NCI-H226 (cell line): Measurements from ENCODE around the gene MOB1B.
"Not testable (repeated sequence)": the region's sequence is repeated elsewhere in the genome, so short reads cannot be mapped to it uniquely, and the experiment has no call there.

Experiments used
- DNase-seq: peaks from one replicate; pipeline ENCODE4 v3.0.0-alpha.2; 2015

MOB1B gene

GRCh38 chr4:70901984-70902576 lies at the start of gene MOB1B:
TSS of gene MOB1B (plus strand) at chr4:70902369. CDS start at chr4:70902537, 168 bp downstream.
- DNase-seq, result peak; percentile 71

DNA sequence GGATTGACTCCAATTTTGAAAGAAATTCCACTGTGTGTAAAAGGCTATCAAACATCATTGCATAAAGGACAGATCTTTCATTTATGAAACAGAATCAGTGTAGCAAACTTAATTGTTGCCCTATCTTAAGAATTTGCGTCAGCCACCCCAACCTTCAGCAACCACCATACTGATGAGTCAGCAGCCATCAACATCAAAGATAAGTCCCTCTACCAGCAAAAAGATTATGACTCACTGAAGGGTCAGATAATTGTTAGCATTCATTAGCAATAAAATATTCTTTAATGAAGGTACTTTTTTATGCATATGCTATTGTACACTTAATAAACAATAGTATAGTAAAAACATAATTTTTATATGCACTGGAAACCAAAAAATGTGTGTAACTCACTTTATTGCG lies 46.7 kb upstream of the MOB1B start:
- peak; percentile 32 for DNase-seq

DNA sequence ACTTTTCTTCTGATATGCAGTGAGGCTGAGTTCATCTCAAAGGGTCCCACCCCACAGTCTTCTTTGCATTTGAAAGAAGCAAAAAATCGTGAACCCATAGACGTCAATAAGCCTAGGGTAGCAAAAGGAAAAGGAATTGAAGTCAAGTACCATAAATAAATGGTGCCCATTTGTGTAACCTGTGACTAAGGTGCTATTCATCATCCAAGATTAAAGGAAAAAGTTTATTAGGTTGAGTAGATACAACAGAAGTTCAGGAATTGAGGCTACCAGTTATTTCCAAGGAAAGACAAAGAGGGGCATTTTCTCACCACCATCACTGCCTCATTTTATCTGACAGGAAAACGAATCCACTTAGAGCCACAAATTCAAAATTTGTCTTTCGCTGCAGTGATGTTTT lies 43.7 kb upstream of the MOB1B start:
- DNase-seq, result no peak

DNA sequence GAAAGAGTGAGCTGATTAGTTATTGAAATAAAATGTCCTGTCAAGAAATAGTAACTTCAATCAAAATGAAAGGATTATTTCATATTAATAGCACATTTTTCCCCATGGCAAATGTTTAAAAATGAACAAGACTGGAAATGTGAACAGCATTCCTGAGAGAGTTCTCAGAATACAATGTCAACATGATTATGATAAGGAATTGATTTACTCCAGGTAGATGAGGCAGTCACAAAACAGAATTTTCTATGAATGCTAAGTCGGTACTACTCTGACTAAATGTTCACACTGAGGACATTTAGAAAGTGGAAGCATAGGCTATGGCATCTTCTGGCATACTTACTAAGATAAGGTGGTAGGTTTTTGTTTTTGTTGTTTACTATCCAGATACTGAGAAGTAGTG lies 43.1 kb upstream of the MOB1B start:
- DNase-seq, result no peak

DNA sequence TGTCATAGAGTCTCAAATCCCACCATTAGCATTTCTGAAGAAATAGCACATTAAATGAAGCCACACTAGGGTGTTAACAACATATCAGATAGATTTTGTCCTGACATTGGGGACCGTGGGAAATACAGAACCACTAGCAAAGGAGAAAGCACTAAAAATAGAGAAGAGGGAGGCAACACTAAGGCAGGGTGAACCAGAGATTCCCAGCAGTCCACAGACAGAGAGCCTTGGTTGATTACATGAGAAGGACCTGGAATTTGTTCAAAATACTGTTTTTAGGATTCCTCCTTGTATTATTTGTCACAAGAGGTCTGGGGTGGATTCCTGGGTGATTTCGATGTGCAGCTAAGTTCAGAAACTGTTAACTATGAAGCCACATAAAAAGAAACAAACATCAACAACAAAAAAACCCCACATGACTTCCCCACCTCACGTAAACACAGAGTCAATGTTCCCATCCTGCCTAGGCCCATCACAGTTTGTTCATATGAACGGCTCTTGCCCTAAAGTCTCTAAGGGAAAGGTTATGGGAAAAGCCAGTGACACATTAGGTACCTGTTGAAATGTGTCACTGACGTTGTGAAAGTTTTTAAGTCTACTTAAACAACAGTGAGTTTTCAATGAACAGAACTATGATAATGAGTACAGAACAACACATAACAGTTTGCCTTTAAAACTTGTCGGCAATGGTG lies 38.9 kb upstream of the MOB1B start:
- no peak for DNase-seq

- DNase-seq, result no peak
Measured at GRCh38 chr4:70868778-70869177, 33.4 kb upstream of the MOB1B start.

DNA sequence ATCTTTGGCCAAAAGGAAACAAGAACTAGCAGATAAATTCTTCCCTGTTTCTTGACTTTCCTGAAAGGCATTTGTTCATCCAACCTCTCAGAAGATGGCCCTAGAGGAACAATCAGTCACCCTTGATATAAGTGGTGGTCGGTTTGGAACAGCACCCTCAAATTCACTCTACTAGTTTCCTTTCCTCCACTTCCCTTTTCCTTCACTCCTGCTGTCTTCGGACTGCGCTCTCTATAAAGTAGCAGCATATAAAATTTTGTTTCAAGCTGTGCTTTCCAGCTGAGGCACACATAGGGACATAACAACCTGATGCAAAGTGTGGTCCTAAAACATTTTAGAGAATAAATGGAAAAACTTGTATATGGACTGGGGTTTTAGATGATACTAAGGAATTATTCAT lies 29.0 kb upstream of the MOB1B start:
- DNase-seq, result no peak

GRCh38 chr4:70874268-70875156 lies 27.7 kb upstream of the MOB1B start:
- DNase-seq, result no peak

DNA sequence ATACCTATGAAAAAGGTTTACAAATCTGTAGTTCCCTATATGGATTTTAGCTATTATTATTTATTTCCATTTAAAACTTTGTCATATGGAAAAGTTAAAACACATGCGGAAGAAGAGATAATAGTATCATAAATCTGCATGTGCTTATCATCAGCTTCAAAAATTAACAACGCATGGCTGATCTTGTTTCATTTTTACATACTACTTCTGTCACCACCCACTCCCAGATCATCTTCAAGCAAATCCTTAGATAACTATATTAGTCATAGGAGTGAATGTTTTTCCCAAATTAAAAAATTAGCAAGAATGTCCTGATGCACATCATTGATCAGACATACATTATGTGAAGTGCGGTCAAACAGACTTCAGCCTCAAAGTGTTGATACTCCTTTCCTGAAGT lies 24.6 kb upstream of the MOB1B start:
- no peak for DNase-seq

DNA sequence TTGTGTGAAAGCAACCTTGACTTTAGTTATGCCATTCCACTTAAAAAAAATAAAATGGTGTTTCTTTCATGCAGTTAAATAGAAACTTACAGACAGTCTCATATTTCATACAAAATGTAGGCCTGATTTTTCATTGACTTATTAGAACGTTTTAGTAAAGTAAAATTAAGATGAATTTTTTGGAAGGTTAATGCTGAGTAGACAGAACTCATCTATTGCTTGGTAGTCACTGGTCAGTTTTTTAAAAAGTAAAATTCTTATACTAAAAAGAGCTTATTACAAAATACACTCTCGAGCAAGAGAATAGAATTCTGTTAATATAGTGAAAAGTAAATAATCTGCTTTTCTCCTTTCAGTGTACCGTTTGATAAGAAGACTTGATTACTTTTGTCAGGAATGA lies 21.4 kb upstream of the MOB1B start:
- DNase-seq, result no peak

- DNase-seq, result no peak
Measured at GRCh38 chr4:70885174-70885573, 17.0 kb upstream of the MOB1B start.

DNA sequence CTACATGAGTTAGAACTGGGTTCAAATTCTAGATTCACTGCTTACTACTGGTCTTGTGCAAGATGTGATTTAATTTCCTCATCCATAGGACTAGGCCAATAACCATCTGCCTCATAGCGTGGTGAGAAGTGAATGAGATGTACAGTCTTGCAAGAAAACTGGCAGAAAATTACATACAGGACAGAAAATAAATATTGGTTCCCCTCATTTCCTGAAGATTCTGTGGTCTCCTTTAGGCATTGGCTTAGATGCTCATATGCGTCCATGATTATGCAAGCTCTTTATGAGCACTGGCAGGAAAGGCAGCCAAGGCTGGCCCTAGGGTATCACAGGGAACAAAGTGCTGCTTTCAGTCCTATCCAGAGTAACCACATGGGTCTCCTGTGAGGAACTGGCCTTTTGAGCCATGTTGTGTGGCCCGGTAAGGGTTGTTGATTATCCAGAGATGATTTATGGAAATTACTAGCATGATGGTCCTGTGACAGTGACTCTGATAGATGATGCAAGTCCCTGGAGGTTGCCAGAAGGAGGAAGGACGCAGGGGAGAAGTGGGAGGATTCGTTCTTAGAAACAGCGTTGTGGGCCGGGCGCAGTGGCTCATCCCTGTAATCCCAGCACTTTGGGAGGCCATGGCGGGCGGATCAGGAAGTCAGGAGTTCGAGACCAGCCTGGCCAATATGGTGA lies 9.9 kb upstream of the MOB1B start:
- no peak for DNase-seq

DNA sequence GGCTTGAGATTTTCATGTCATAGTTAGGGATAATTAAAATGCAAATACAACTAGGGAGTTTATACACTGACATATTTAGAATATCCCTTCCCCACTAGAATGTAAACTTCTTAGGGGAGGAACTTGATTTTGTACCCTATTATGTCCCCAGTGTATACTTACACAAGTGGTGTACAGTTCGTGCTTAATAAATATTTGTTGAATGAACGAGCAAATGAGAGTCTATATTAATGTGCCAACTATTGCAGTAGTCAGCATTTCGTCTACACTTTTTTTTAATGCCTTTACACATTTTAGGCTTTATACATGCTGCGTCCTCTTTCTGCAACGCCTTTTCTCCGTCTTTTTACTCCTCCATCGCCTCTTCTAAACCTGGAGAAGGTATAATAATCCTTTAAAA lies 8.4 kb upstream of the MOB1B start:
- DNase-seq, result no peak

GRCh38 chr4:70895405-70895804 lies 6.8 kb upstream of the MOB1B start:
- no peak for DNase-seq

- no peak for DNase-seq
Measured at GRCh38 chr4:70895811-70896491, 6.2 kb upstream of the MOB1B start.

- not testable (repeated sequence) for DNase-seq
Measured at GRCh38 chr4:70898581-70898980, 3.6 kb upstream of the MOB1B start.

DNA sequence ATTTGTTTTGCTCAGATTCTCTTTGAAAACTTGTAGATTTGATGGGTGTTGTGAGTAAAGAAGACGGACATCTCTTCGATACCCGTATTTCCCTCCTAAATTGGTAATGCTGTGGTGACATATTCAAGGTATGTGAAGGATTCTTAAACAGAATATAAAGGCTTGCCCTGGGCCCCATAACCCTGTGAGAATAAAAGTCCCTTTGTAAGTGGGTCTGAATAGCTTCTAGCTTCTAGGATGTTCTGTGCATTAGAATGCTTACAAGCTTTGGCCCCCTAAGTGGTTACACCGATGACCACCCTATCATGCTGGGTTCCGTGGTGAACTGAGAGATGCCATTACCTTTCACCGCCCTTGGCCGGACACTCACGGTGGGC lies 574 bp upstream of the MOB1B start:
- DNase-seq, result no peak

DNA sequence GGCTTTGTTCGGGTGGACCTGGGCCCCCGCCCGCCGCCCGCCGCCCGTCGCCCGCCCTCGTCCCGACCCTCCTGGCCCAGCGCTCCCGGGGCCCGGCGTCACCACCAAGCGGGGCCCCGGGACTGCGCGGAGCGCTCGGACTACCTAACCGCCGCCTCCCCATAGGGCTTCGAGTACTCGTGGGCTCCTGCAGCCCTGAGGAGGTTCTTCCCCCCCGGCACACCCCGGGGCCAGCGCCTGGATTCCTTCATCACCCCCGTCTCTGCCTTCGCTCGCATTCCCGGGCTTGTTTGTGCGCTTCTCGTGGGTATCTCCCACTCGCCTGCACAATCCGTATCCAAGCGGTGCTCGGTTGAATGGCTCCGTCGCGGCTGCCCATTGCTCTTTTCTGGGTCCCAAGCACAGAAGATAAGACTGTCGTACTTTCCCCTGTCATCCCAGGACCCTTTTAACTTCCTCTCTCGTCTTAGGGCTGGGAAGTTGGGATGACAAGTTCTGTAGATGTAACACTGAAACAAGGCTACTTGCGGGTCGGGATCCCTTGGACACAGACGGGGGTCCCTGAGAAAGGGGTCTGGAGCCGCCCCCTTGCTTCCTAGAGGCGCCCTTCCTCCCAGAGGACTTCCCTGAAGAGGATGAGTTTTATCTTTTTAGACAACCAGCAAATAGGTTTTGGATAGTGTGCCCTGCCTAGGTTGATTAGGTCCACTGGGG lies 565 bp downstream of the MOB1B start:
- DNase-seq, result no peak

DNA sequence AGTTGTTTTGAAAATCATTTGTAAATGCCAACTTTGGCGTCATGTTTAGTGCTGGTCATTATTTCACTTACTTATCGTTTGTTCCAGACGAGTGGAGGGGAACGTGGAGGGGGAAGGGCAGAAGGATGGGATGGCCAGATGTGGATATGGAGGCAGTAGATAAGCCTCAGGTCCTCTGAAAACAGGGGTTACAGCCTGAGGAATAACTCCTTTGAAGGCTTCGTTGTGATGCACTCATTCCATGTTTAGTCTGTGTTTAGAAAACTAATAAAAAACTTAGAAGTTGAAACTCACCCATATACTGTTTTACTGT lies 1.1 kb downstream of the MOB1B start:
- no peak for DNase-seq

- no peak for DNase-seq
Measured at GRCh38 chr4:70908993-70909556, 6.9 kb downstream of the MOB1B start.

- DNase-seq, result no peak
Measured at GRCh38 chr4:70914000-70914399, 11.8 kb downstream of the MOB1B start.

GRCh38 chr4:70914631-70915030 lies 12.5 kb downstream of the MOB1B start:
- DNase-seq, result no peak
